ENCODE results near the gene KCTD16.

DNA sequence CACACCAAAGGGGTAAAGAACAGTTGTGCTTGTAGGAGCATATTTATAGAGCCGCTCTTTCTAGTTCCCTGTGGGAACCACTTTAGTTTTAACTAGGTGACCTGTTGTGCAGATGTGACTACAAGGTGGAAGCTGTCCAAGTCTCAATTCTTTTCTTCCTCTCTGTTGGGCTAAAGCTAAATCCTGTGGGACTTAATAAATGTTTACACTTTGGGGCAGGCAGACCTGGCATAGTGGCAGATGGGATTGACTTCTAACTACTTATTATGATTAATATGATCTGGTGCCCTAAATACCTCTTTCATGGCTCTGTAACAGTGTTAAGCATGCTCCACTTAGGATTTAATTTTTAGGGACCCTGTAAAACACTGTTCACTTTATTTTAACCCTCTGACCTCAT lies 265.3 kb downstream of the KCTD16 start:
- TF ChIP-seq, protein P1, sequence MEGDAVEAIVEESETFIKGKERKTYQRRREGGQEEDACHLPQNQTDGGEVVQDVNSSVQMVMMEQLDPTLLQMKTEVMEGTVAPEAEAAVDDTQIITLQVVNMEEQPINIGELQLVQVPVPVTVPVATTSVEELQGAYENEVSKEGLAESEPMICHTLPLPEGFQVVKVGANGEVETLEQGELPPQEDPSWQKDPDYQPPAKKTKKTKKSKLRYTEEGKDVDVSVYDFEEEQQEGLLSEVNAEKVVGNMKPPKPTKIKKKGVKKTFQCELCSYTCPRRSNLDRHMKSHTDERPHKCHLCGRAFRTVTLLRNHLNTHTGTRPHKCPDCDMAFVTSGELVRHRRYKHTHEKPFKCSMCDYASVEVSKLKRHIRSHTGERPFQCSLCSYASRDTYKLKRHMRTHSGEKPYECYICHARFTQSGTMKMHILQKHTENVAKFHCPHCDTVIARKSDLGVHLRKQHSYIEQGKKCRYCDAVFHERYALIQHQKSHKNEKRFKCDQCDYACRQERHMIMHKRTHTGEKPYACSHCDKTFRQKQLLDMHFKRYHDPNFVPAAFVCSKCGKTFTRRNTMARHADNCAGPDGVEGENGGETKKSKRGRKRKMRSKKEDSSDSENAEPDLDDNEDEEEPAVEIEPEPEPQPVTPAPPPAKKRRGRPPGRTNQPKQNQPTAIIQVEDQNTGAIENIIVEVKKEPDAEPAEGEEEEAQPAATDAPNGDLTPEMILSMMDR (IDR thresholded peaks at IDR 0.05): no peak
- TF ChIP-seq POLR2A (IDR thresholded peaks at IDR 0.05): no peak

All from heart left ventricle (tissue), 13 donors.